GM18499 (cell line): ENCODE results near the gene RILP.

Experiments
- ATAC-seq: cut with Tn5 transposase; IDR thresholded peaks from one replicate; pipeline ENCODE4 v1.9.1; 2021; ENCODE audit warnings: moderate number of reproducible peaks; ENCODE audit not compliant: insufficient read depth, unreplicated experiment

RILP gene

DNA sequence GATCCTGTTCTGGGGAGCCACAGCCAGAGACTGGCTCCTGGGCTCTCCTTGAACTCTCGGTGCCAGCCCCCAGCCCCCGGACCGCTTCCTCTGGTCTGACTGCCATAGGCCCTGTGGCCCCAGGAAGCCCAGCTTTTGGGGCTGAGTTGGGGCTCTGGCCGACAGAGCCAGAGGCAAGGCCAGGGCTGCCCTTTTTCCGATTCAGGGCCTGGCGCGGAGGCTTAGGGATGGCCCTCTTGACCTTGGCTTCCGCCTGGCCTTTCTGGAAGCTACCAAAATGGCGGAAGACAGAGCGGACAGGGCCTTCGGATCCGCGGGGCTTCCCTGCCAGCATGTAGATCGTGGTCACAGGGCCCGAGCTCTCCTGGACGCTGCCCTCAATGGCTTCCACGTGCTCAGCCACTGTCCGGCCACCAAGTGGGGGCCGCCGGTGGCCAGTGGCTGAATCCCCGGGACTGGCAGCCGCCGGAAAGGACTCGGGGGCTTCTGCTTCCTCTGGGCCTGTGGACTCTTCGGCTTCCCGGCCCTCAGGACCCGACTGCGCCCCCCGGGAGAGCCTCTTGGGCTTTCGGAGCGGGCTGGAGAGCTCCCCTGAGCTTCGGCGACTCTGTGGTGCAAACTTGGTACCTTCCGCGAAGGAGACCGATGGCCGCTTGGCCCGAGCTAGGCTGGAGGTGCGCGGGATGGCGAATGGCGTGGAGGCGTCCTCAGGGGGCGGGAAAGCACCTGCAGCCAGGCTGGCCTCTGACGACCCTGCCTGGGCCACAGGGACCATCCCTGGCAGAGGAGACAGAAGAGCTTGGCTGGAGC, 14.6 kb downstream of the RILP start:
- no peak for ATAC-seq

DNA sequence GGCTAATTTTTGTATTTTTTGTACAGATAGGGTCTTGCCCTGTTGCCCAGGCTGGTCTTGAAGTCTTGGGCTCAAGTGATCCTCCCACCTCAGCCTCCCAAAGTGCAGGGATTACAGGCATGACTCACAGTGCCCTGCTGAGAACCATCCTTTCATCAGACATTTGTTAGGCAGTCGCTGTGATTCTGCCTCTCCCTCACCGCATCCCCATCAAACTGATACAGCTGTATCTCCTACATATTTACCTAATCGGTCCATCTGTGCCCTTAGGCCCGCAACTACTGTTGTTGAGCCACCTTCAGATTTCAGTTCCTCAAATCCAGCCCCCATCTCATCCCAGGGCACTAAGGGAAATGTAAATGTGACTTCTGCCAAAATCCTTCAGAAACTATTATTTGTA, 19.0 kb downstream of the RILP start:
- no peak for ATAC-seq

DNA sequence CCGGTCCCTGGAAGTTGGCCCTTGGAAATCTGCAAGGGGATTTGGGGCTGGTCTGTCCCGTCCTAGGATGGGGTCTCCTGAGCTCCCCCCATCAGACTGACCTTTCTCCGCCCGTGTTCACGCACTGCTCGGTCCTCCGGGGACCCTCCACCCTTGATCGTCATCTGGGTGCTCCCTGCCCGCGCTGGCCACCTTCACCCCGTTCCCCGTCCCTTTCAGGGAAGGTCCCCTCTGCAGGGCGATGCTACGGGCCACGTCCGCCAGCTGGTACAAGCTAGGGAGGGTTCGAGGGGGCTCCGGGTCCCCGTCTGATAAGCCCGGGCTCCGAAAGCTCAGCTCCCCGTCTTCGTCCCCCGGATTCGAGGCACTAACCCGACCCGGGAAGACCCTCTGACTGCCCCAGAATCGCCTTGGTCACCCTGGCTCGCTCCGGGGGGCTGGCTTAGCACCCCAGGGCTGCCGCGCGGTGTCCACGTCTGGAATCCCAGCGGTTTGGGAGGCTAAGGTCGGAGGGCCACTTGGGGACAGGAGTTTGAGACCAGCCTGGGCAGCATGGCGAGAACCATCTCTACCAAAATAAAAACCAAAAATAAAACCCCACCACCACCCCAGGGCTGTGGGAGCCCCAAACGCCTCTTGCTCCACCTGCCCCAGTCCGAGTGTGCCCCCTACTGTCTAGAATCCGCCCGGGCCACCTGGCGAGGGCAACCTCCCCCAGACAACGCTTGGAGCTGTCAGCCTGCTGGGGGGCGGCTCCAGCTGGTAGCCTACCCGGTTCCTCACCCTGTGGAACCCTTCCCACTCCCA, 20.0 kb downstream of the RILP start:
- no peak for ATAC-seq

DNA sequence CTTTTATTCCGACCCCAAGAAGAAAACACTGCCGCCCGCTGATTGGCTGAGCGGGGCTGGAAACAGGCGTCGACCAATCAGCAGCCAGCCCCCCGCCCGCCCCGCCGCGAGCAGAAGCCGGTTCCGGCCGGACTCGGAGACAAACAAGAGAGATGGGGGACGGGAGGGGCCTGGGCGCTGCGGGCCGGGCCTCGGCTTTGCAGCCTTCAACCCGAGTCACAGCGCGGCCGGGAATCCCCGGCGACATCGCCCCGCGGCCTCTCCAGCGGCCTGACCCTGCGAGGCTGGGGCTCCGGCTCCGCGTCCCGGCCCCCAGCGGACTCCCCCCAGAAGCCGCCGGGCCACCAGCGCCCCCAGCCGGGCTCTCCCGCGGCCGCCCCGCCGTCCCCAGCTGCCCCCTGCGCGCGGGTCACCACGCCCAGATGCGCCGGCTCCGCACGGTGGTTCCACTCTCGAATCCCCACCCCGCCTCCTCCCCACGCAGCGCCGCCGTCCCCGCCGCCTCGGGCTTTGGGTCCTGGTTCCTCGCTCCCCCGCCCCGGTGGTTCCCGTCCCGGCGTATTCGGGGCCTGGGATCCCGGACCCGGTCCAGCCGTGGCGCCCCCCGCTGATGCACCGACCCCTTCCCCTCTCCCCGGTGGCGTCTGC, 20.7 kb downstream of the RILP start:
- ATAC-seq, result no peak

DNA sequence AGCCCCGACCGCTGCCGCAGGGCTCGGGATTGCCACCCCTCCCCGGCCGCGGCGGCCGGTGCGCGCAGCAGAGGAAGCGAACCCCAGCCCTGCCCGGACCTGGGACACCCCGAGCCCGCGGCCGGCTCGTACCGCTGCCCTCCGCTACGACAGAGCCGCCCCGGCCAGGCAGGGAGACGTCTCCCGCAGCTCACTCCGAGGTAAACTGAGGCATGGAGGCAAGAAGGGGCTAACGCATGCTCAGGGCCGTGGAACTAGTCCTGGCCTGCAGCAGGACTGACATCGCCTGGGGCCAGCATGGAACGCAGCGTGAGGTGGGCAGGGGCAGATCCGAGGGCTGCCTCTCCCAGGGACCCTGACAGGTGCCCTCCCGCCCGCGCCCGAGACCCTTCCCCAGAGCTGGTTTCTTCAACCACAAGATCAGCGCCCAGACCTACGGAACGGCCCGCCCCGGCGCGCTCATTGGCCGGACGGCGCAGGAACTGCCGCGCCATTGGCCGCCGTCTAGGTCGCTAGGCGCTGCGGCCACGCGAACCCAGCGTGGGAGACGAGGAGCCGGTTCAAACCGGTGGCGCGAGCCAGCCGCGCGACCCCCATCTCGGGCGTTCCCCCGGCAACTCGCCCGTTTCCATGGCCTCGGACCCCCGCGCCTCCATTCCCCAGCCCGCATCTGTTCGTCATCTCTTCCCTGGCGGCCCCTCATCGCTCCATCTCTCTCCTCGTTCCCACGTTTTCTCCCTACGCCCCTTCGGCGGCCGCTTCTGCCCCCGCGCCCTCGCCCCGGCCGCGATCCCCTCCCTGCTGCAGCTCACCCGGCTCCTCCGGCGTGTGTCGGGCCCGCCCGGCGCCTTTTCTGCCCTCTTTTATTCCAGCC, 21.4 kb downstream of the RILP start, which contains the start of gene SLC43A2:
Gene SLC43A2 (minus strand): TSS at position 853 of the 874 bp plus-strand sequence. CDS start 960 bp downstream, outside the sequence.
- no peak for ATAC-seq

DNA sequence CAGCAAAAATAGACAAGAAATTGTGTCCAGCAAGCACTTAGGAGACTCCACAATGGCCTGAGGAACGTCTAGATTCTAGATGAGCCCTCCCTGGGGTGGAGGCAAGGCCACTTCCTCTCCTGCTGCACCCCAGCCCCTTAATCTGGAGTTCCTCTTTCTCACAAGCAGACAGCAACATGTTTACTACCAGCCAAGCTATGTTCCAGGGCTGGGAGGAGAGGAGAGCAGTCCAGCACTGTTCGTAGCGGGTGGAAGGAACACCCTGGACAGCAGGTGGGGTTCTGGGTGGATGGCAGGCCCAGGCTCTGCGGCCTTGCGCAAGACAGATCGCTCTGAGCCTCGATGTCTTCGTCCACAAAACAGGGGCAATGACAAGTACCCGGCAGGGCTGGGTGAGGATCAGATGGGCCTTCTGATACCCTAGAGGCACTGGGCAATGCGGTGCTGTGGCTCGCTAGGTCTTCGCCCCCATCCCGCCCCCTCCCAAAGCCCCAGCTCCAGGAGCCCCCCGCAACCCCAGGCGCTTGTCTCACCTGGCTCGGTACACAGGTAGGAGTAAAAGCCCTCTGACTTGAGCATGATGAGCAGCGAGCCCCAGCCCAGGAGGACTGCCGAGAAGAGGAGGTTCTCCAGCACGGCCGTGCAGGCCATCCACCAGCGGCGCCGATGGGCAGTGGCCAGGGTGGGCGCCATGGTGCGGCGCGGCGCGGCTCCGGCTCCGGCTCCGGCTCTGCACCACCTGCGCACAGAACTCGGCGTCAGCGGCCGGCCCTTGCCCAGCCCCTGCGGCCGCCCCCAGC, 22.3 kb downstream of the RILP start:
- ATAC-seq, result no peak

DNA sequence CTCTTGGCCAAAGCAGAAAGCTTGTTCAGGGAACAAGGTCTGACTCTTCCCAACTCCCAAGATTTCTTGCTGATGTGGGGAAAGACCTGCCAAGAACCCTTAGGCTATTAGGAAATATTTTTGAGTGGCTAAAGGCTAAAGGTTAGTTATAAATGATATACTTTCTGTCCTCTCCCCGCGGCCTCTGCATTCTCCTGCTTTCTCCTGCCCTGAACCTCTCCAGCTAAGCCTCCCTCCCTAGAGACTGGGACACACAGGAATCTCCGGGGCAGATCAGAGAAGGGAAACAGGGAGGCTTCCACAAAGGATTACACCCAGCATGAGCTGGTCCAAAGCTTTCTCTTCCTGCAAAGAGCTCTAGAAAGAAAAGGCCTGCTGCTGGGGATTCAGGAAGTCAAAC, 23.3 kb downstream of the RILP start:
- no peak for ATAC-seq

DNA sequence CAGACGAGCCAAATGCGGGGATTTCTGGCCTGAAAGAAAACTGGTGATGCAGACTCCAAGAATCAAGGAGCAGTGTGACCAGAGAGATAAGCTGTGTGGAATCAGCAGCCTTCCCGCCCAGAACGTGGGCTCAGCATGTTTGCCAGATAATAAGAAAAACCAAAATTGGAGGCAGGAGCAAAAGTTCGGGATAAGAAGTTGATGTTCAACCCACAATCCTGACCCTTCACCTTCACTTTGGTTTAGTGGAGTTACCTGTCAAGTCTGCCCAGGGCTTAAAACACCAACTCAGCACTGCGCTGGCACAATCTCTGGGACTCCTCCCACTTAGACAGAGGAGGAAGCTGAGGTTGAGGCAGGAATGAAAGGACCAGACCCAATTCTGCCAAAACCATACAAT, 24.1 kb downstream of the RILP start:
- ATAC-seq, result no peak

DNA sequence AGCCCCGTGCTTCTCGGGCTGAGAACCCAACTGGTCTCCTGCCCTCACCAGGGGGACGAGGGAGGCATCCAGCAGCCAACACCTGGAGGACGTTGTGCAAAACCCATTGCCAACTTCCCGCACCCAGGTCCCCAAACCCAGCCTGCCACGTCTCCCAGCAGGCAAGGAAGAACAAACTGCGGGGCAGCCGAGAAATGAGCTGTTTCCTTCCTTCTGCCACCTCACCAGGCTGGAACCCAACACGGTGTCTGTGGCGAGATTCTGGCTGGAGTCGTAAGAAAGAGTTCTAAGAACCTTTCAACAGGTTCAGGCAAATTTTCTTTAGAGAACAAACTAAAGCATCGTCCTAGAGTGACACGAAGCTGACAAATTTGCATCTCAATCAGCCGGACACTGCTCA, 24.6 kb downstream of the RILP start:
- ATAC-seq, result no peak

DNA sequence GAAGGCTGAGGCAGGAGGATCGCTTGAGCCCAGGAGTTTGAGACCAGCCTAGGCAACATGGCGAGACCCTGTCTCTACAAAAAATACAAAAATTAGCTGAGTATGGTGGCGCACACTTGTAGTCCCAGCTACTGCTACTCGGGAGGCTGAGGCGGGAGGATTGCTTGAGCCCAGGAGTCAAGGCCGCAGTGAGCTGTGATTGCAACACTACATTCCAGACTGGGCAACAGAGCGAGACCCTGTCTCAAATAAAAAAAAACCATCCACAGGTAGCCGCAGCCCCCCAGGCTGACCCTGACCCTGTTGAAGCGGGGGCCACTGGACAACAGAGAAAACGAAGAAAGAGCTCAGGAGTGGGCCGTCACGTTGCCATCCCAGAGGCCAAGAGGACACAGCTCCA, 25.0 kb downstream of the RILP start:
- ATAC-seq, result no peak

DNA sequence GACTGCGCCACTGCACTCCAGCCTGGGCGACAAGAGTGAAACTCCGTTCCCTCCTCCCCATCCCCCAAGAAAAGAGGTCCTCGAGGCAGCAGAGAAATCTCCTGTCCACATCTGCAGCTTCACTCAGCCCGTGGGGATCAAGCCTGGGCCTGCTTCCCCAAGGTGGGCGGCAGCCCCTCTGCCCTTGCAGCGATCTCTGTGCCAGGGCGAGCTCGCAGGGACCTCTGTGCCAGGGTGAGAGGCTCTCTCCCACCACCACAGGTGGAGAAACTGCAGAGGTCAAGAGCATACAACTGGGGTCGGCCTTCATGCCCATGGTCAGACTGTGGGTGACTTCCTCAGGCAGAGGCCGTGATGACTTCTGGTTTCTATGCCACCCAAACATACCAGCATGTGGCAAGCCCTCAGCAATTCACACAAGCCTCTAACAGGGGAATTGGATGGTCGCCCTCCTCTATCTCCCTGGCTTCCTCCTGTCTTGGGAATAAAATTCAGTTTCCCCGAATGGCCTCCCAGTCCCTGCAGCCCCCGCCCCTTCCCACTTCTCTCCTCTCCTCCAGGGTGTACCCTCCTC, 26.5 kb downstream of the RILP start:
- no peak for ATAC-seq

DNA sequence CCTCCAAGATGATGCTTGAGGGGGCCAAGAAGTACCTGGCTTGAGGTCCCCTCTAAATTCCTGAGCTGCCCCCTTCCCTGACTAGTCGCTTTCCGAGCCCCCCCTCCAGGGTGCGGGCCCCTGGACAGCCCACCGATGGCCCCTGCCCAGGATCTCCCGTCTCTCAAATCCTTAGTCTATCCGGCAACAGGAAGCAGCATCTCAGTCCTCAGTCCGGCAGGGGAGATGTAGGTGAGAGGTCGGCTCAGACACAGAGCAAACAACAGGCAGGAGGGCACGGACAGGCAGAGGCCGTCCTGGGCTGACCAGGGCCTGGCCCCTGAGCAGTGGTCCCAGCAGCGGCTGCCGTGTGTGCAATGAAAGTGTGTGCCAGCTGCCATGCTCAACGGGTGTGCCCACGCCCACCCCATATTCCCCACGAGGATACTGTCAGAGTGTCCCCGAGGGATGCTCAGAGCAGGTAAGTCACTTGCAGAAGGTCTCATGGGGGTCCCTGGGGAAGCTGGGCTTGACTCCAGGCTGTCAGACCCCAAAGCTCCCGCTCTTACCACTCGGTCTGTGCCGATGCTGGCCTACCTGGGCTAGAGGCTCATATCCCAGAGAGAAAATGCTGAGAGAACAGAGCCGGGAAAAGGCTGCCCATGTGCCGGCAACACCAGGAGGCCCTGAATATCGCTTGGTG, 28.3 kb downstream of the RILP start:
- ATAC-seq, result no peak

DNA sequence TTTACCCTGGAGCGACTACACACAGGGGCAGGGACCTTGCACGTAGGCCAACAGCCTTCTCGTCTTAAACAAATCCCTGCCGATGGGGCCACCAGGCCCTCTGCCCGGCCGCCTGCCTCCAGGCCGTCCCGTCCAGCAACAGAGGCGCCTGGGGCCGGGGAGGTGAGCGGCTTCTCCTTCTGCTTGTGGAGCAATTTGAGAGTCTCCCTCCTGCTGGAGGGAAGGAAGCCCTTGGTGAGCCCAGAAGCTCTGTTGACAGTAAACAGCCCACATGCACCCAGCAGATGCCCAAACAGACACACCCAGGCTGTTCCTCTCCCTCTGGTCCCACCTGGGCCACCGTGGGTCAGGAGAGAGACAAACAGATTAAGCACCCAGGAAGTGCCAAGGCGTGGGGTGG, 29.2 kb downstream of the RILP start:
- no peak for ATAC-seq

DNA sequence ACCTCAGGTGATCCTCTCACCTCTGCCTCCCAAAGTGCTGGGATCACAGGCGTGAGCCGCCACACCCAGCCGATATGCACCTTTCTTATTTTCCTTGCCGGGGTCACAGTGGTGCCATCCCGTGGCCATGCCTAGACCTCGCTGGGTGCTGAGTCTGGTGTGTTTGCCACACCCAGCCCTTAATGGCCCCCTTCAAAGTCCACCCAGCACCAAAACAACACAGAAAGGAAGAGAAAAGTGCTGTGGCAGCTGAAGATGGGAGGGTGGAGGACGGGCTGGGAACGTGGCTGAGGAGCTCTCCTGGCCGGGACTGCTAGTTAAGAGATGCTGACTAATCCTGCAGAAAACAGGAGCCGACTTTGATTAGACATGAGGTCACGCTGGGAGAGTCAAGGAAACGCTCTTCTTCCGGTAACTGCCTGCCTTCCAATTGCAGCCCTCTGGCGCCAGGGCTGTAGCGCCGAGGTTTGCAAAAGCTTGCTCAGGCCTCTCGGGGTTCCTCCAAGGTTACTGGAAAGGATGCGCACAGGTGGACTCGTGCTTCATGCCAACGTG, 32.0 kb downstream of the RILP start:
- no peak for ATAC-seq

DNA sequence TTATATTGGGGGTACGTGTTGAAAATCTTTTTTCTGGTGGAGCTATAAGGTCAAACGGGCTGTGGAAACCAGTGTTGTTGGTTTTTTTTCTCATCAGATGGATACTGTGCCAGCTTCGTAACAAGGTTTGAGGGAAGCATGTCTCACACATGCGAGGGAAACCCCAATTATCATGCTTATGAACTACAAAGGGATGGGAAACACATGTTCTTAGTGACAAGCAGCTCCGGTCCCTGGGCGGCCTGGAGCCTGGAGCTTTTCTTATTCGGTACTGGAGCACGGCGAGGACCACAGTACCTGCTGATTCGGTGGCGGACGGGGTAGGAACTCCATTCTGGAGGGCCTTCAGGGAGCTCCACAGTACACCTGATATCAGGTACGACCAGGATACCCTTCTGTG, 33.6 kb downstream of the RILP start:
- no peak for ATAC-seq

DNA sequence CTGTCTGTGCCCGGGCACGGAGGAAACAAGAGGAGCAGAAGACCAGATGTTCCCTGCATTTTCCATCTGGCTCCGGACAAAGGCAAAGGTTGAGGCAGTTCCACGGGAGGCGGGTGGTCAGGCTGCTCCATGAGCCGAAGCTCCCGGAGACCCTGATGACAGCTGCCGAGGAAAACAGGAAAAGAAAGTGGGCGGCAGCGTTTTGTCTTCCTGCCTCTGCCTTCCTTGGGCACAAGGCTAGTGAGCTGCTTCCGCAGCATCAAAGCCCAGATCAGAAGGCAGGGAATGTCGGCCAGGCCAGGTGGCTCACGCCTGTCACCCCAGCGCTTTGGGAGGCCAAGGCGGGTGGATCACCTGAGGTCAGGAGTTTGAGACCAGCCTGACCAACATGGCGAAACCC, 37.3 kb downstream of the RILP start:
- ATAC-seq, result no peak

DNA sequence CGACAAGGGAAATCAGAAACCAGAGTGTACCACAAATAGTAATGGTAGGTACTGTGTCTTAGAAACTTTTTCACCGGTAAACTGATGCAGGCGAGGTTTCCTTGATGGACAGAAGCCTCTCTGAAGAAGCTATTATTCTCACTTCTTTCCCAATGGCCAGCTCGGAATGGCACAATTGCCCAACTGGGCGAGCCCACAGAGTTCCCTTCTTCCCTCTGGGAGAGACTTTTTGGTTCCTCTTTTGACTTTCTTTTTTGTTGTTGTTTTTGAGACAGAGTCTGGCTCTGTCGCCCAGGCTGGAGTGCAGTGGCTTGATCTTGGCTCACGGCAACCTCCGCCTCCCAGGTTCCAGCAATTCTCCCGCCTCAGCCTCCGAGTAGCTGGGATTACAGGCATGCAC, 38.0 kb downstream of the RILP start:
- ATAC-seq, result no peak

DNA sequence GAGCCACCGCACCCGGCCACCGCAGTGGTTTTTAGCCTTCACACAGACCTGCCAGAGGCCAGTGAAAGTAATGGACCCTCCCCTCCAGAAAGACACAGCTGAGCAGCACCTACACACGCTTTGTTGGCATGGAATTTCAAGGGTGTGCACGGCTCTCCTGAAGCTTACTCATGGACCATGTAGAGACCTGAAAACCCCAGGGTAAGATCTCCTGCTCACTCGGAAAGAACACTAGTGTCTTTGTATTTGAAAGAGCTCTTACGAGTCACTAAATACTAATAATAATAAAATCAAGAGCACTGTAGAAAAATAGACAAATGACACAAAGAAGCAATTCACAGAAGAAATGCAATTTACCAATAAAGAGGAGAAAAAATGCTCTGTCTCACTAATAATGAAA, 41.0 kb downstream of the RILP start:
- ATAC-seq, result no peak
